ENCODE measurements around the gene IRF2BP2.
A peak's percentile ranks its signal among the peaks of the same experiment; 100 is the strongest.

The IRF2BP2 gene

DNA sequence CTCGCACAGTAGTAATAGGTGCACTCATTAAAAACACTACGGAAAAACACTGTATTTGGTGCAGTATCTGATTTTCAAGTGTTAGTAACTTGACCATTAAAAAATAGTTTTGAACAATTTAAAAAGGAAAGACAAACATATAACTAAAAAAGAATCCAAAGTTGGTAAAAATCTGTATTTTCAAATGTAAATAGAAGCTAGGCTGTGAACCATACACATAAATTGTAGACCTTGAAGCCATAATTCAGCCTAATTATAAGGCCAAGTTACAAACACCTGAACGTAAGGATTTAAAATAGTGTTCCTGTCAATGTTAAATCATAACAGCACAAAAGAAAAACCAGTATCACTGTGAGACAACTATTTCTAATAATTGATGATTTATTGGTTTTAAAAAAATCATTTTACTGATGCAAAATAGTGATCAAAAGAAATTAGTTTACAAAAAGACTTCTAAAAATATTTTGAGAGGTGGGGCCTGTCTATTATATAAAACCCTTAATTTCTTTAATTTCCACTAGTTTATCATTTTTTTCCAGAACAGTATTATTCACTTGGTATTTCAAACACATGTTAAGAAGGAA lies 4.5 kb downstream of the IRF2BP2 start:
- WGBS, 2 donors (ENCODE audit: extremely low coverage in 2 of 2, insufficient read length in 2 of 2, insufficient replicate concordance in 1 of 2), result no CpG with 5 or more reads among the region's 3 CpGs
- no peak overlapping the region for H3K27ac ChIP-seq (replicated peaks; ENCODE audit: low read length)
- H3K4me1 ChIP-seq (ENCODE audit: control insufficient read depth in 2 of 2, insufficient read depth in 1 of 2, low read depth in 1 of 2, low read length in 2 of 2), result peaks cover 16 to 42% of the 10 kb centered on the region in 2 donors

DNA sequence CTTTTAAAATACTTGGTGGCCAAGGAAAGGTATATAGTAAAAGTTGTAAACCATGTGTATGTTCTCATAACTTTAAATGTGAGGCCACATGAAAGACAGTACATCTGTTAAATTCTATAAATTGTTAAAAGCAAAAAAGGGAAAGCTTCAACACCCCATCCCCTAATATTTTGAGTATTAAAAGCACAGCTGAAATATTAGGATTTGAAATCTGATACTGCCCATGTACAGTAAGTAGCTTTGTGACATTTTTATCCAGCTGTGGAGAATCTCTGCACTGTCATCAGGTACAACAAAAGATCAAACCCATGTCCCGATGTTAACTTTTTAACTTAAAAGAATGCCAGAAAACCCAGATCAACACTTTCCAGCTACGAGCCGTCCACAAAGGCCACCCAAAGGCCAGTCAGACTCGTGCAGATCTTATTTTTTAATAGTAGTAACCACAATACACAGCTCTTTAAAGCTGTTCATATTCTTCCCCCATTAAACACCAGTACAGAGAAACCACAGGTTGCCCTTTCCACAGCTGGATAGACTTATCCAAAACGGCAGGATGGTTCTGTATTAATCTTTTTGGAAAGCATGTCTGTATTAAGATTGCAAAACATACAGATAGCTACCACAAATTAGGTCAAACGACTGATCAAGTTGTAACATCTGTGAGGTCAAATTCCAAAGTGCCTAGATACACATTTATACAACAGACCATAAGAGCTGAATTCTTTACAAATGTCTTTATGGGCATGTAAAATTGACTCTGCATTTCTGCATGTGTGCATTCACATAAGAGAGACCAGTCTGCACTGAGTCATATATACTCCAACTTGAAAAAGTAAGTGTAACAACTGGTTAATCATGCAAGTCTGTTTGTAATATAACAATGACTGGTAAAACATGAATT lies 5.2 kb downstream of the IRF2BP2 start:
- Histone ChIP-seq H3K23ac (ENCODE audit: low read depth, low read length, poor library complexity) (no peak overlapping the region), H3K14ac (ENCODE audit: low read length) (no peak overlapping the region), H3K9me3 (replicated peaks in 1 of 2; ENCODE audit: control insufficient read depth in 2 of 2, insufficient read depth in 1 of 2, low read depth in 1 of 2, low read length in 2 of 2) (no peaks in the 10 kb centered on the region), H2BK15ac (ENCODE audit: low read length) (no peak overlapping the region), H2AK5ac (ENCODE audit: low read depth, low read length) (no peak overlapping the region), H3K27ac (replicated peaks; ENCODE audit: low read length) (no peak overlapping the region), H3K4me3 (ENCODE audit: low read length in 2 of 2) (peak overlapping the region in 1 of 2 donors; percentile 63), H3K36me3 (replicated peaks in 1 of 2; ENCODE audit: control insufficient read depth in 2 of 2, insufficient read depth in 2 of 2, low read length in 2 of 2) (peaks cover 3 to 70% of the 10 kb centered on the region in 2 donors), H3K4ac (ENCODE audit: low read length) (no peak overlapping the region), H3K79me1 (ENCODE audit: low read depth, low read length) (peaks cover 7% of the 10 kb centered on the region), H2BK5ac (ENCODE audit: low read length) (no peak overlapping the region), H3K4me1 (ENCODE audit: control insufficient read depth in 2 of 2, insufficient read depth in 1 of 2, low read depth in 1 of 2, low read length in 2 of 2) (peaks cover 15 to 43% of the 10 kb centered on the region in 2 donors), H2BK120ac (ENCODE audit: low read depth, low read length) (no peak overlapping the region), H3K9ac (ENCODE audit: low read depth, low read length, poor library complexity) (no peak overlapping the region), H4K8ac (ENCODE audit: low read depth, low read length) (no peak overlapping the region), H3K18ac (ENCODE audit: low read length) (no peak overlapping the region), H4K91ac (ENCODE audit: low read depth, low read length, poor library complexity) (no peak overlapping the region), H3K27me3 (ENCODE audit: control insufficient read depth in 3 of 3, insufficient read depth in 3 of 3, low read depth in 1 of 3, low read length in 3 of 3) (no peaks in the 10 kb centered on the region), H3K4me2 (ENCODE audit: insufficient read depth, low read length, poor library complexity, severe bottlenecking) (peak overlapping the region; percentile 26), H2AFZ (ENCODE audit: low read length) (no peak overlapping the region), H2BK12ac (ENCODE audit: low read length) (no peak overlapping the region)
- DNase-seq (ENCODE audit: low spot score), result no peak
- WGBS, 2 donors (ENCODE audit: extremely low coverage in 2 of 2, insufficient read length in 2 of 2, insufficient replicate concordance in 1 of 2), result no CpG with 5 or more reads among the region's 6 CpGs

More for the DNA sequence above, 4.5 kb downstream of the IRF2BP2 start:
- H4K91ac ChIP-seq (ENCODE audit: low read depth, low read length, poor library complexity), result no peak overlapping the region
- H4K8ac ChIP-seq (ENCODE audit: low read depth, low read length), result no peak overlapping the region
- H2BK12ac ChIP-seq (ENCODE audit: low read length), result no peak overlapping the region
- no peak overlapping the region for H3K14ac ChIP-seq (ENCODE audit: low read length)
- H2AK5ac ChIP-seq (ENCODE audit: low read depth, low read length), result no peak overlapping the region
- H3K36me3 ChIP-seq (replicated peaks in 1 of 2; ENCODE audit: control insufficient read depth in 2 of 2, insufficient read depth in 2 of 2, low read length in 2 of 2), result peaks cover 3 to 70% of the 10 kb centered on the region in 2 donors
- H3K79me1 ChIP-seq (ENCODE audit: low read depth, low read length), result peaks cover 7% of the 10 kb centered on the region
- no peak overlapping the region for H3K9ac ChIP-seq (ENCODE audit: low read depth, low read length, poor library complexity)
- no peak overlapping the region for H2BK15ac ChIP-seq (ENCODE audit: low read length)
- H3K27me3 ChIP-seq (ENCODE audit: control insufficient read depth in 3 of 3, insufficient read depth in 3 of 3, low read depth in 1 of 3, low read length in 3 of 3), result no peaks in the 10 kb centered on the region
- peak overlapping the region in 1 of 2 donors; percentile 63 for H3K4me3 ChIP-seq (ENCODE audit: low read length in 2 of 2)
- no peaks in the 10 kb centered on the region for H3K9me3 ChIP-seq (replicated peaks in 1 of 2; ENCODE audit: control insufficient read depth in 2 of 2, insufficient read depth in 1 of 2, low read depth in 1 of 2, low read length in 2 of 2)
- no peak overlapping the region for H3K4me2 ChIP-seq (ENCODE audit: insufficient read depth, low read length, poor library complexity, severe bottlenecking)
- H3K18ac ChIP-seq (ENCODE audit: low read length), result no peak overlapping the region
- H3K4ac ChIP-seq (ENCODE audit: low read length), result no peak overlapping the region
- H3K23ac ChIP-seq (ENCODE audit: low read depth, low read length, poor library complexity), result no peak overlapping the region
- no peak overlapping the region for H2AFZ ChIP-seq (ENCODE audit: low read length)
- H2BK120ac ChIP-seq (ENCODE audit: low read depth, low read length), result no peak overlapping the region
- DNase-seq (ENCODE audit: low spot score), result no peak
- no peak overlapping the region for H2BK5ac ChIP-seq (ENCODE audit: low read length)

DNA sequence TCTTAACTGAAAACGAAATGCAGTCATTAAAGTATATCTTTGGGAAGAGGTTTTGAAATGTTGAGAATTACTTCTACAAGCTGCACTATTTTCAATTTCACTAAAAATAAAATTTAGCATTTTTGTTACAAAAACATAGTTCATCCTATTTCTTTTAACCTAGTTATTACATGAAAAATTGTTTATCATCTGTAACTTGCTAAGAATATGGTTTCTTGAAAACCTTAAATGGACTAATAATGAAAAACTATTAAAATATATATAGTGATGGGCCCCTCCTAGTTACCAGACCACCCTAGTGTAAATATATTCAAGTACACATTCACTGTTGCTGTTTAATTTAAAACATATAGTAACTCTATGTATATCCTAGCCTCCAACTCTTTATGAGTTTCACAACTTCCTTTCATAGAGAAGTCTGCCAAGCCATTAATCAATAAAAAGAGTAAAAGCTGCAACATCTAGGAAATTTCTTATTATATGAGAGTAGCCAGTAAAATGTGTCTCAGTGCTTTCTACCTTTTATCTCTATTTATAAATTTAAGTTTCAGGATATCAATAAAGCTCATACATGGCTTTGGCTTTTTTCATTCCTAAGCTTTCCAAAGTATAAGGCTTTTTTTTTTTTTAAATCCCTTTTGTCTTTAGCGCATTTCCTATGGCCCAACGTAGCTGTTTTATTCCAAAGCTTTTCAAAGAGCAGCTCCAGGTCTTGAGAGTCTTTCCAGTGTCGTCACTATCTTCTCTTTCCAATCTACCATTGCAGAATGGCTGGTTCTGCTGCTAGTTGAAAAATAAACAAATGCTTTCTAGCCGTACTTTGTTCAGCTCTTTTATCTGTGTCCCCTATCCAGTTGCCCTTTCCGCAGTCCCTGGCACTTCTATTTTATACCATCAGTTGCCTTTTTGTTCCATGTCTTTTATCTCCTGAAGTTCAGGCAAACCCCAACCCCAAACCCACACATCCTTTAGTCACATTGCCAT lies 6.5 kb downstream of the IRF2BP2 start:
- H3K27ac ChIP-seq (replicated peaks; ENCODE audit: low read length), result no peak overlapping the region
- no peak overlapping the region for H4K91ac ChIP-seq (ENCODE audit: low read depth, low read length, poor library complexity)
- no peak overlapping the region for H2BK12ac ChIP-seq (ENCODE audit: low read length)
- no peaks in the 10 kb centered on the region for H3K27me3 ChIP-seq (ENCODE audit: control insufficient read depth in 3 of 3, insufficient read depth in 3 of 3, low read depth in 1 of 3, low read length in 3 of 3)
- H3K4me2 ChIP-seq (ENCODE audit: insufficient read depth, low read length, poor library complexity, severe bottlenecking), result no peak overlapping the region
- peak overlapping the region in 1 of 2 donors; percentile 63 for H3K4me3 ChIP-seq (ENCODE audit: low read length in 2 of 2)
- H2AK5ac ChIP-seq (ENCODE audit: low read depth, low read length), result no peak overlapping the region
- no peak overlapping the region for H2BK5ac ChIP-seq (ENCODE audit: low read length)
- no peak for DNase-seq (ENCODE audit: low spot score)
- H2BK15ac ChIP-seq (ENCODE audit: low read length), result no peak overlapping the region
- peaks cover 15 to 53% of the 10 kb centered on the region in 2 donors for H3K4me1 ChIP-seq (ENCODE audit: control insufficient read depth in 2 of 2, insufficient read depth in 1 of 2, low read depth in 1 of 2, low read length in 2 of 2)
- H3K79me1 ChIP-seq (ENCODE audit: low read depth, low read length), result peaks cover 2% of the 10 kb centered on the region
- no peak overlapping the region for H4K8ac ChIP-seq (ENCODE audit: low read depth, low read length)
- no peak overlapping the region for H2BK120ac ChIP-seq (ENCODE audit: low read depth, low read length)
- no peak overlapping the region for H3K23ac ChIP-seq (ENCODE audit: low read depth, low read length, poor library complexity)
- H3K18ac ChIP-seq (ENCODE audit: low read length), result no peak overlapping the region
- H2AFZ ChIP-seq (ENCODE audit: low read length), result no peak overlapping the region
- no CpG with 5 or more reads among the region's 6 CpGs for WGBS, 2 donors (ENCODE audit: extremely low coverage in 2 of 2, insufficient read length in 2 of 2, insufficient replicate concordance in 1 of 2)
- no peak overlapping the region for H3K9ac ChIP-seq (ENCODE audit: low read depth, low read length, poor library complexity)
- H3K9me3 ChIP-seq (replicated peaks in 1 of 2; ENCODE audit: control insufficient read depth in 2 of 2, insufficient read depth in 1 of 2, low read depth in 1 of 2, low read length in 2 of 2), result no peaks in the 10 kb centered on the region
- H3K4ac ChIP-seq (ENCODE audit: low read length), result no peak overlapping the region
- no peak overlapping the region for H3K14ac ChIP-seq (ENCODE audit: low read length)
- H3K36me3 ChIP-seq (replicated peaks in 1 of 2; ENCODE audit: control insufficient read depth in 2 of 2, insufficient read depth in 2 of 2, low read length in 2 of 2), result peaks cover 3 to 70% of the 10 kb centered on the region in 2 donors

Measured in neuronal stem cell (in vitro differentiated cells).